ENCODE data around the gene KLHL5.
"Not testable (repeated sequence)": the region's sequence is repeated elsewhere in the genome, so short reads cannot be mapped to it uniquely, and the experiment has no call there.

The KLHL5 gene

DNA sequence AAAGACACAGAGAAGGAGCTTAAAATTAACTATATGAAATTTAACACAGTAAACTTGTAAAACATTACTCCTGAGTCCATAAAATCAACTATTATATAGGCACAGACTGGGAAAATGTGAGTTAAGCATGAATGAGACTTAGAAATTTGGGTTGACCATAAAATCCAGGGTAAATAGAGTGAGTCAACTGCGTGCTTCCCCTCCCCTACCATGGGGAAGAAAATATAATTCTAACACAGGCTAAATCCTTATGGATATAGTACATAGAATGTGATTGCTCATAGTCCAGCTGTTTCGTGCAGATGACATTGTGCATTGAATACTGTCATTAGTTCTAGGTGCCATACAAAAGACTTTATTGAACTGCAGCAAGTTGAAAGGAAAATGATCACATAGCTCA lies 42.2 kb downstream of the KLHL5 start:
- DNase-seq = no peak

DNA sequence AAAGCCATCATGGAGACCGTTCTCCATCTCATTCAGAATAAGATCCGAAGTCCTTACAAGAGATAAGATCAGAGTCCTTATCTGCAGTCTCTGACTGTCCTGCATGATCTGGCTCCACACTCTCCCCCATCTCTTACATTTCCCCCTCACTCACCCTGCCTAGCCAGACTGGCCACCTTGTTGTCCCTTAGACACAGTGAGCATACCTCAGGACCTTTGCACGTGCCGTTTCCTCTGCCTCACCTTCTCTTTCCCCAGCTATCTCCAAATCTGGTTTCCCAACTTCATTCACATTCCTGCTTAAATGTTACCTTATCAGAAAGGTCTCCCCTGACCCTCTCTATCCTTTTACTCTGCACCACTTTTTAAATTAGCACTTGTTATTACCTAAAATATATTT lies 44.0 kb downstream of the KLHL5 start:
- DNase-seq = no peak

DNA sequence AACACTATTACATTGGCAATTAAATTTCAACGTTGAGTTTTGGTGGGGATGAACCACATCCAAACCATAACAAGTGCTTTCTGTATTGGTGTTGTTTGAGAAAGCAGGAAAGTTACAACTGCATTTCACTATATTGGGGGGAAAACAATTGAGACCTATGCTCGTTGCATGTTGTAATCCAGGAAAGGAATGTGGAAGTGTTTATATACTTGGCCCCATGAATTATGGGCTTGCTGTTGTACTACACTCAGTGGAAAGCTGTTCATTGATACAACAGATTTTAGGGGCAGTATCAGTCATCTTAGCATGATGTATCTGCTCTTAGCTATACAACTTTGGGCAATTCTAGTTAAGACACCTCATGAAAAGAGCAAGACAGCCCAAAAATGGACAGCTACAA lies 52.4 kb downstream of the KLHL5 start:
- DNase-seq = no peak

DNA sequence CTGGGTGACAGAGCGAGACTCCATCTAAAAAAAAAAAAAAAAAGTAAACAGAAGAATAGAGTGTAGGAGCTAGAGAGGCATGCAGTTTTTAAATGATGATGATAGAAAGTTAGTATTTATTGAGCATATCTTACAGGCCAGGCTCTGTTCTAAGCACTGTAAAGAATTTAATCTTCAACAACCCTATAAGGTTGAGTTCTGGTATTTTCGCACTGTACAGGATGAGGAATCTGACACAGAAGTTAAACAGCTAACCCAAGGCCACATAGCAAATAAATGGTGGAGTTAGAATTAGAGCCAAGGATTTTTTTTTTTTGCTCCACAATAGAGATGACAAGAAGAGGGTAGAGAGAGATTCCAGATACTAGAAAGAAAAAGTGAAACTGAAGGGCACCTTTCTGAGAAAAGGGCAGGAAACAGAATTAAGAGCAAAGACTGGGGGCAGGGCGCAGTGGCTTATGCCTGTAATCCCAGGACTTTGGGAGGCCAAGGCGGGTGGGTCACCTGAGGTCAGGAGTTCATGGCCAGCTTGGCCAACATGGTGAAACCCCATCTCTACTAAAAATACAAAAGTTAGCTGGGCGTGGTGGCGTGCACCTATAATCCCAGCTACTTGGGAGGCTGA lies 56.1 kb downstream of the KLHL5 start:
- no peak for DNase-seq

DNA sequence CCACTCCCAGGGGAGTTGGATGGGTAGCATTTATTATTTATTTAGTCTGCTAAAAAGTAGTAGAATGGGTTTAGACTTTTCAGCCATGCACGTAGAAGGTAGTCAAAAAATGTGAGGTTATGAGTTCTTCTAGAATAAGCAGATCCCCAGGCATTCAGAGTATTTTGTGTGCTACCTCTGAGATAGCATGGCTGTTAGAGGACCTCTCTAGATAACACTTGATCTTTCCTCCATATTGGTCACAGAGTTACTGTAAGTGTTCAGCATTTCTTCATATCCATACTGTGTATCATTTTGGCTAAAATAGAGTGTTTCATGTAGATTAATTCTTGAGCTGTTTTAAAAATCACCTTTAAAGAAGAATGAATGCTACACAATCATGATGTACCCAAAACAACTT lies 58.4 kb downstream of the KLHL5 start:
- DNase-seq = no peak

DNA sequence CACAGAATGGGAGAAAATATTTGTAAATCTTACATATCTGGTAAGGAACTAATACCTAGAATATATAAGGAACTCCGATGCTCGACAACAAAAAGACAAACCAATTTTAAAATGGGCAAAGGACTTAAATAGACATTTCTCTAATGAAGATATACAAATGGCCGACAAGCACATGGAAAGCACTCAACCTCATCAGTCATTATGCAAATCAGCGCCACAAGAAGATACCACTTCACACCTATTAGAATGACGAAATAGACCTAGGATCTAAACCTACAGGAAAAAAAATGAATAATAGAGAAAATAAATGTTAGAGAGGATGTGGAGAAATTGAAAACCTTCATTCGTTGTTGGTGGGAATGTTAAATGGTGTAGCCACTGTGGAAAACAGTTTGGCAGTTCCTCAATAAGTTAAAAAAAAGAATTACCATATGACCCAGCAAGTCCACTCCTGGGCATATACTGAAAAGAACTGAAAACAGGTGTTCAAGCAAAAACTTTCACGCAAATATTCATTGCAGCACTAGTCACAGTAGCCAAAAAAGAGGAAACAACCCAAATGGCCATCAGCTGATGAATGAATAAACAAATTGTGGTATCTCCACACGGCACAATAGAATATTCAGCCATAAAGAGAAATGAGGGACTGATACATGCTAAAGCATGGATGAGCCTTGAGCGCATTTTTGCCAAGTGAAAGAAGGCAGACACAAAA lies 63.0 kb downstream of the KLHL5 start:
- DNase-seq = no peak

DNA sequence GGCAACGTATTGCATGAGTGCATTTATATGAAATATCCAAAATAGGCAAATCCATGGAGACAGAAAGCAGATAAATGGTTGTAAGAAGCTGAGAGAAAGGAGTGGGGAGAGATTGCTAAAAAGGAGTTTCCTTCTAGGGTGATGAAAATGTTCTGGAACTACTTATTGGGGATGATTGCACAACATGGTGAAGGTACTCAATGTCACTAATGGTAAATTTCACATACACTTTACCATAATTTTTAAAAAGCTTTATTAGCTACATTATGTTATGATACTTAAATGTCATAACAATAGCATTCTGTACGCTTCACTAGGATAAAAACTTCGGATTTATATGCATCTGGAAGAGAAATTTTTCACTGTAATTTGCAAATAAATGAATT lies 63.6 kb downstream of the KLHL5 start:
- DNase-seq = no peak

DNA sequence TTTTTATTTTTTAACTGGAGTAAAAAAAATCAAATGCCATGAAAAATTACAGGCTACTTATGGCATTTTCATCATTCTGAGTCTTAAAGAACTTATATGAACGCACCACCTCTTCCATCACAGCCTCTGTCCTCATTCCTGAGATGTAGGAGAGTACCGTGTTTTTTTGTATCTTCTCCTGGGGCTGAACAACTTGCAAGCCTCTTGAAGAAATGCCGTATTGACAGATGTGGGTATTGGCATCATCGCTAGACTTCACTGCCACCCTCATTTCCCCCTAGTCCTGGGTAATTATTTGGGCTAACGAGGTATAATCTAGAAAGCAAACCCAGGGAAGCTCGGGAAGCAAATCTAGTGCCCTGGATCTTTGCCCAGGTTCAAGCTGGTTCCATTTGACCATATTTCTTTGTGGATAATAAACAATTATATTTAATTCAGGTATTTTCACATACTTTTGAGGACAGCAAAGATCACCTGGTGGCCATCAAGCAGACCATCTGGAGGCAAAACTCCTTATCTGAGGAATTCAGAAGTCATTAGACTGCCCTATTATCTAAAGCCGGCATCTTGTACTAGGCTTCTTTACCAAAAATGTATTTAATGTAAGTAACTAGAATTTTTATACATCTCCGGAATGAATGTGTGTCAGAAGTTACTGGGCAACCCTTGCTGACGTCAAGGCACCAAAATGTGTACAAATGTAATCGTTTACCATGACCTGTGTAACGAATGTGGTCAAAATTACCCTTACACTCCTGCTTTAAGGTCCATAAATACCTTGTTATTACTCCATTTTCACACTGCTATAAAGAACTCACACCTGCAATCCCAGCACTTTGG lies 64.4 kb downstream of the KLHL5 start:
- no peak for DNase-seq

DNA sequence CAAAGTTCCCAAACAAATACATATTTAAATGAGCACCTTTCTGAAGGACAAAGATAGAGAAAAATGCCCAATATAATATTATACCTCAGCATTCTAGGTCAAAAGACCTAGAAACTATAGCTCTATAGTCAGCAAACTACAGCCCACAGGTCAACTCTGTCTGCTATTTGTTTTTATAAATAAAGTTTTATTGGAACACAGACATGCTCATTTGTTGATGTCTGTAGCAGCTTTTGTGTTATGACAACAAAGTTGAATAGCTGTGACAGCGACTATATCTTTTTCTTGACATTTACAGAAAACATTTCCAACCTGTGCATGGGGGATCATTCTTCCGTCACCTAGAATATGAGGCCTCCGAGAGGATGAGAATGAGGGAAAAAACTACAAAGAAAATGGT lies 71.6 kb downstream of the KLHL5 start:
- no peak for DNase-seq

DNA sequence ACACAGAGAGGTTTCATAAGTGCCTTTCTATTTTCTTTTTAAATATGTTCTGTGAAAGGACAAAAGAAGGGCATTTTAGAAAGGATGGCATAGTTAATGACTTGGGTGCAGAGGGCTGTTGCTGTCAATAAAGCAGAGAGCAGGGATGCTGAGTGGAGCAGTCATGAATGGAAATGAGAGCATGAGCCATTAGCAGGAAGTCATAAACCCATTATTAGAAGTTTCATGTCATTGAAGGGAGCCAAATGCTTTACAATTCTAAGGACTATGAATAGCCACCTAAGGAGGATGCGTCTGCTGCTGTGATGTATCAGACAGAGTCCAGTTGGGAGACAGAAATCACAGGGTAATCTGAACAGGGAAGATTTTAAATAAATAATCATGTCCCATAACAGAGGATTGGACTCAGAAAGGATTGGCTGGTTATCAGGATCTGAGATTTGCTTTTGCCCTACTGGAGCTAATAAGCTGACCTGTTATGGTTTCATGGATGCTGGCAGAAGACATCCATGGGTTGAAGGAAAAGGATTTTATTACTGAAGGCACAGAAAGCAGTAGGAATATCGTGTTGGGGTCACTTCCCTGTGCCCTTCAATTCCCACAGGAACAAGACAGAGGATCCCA lies 72.8 kb downstream of the KLHL5 start:
- no peak for DNase-seq

DNA sequence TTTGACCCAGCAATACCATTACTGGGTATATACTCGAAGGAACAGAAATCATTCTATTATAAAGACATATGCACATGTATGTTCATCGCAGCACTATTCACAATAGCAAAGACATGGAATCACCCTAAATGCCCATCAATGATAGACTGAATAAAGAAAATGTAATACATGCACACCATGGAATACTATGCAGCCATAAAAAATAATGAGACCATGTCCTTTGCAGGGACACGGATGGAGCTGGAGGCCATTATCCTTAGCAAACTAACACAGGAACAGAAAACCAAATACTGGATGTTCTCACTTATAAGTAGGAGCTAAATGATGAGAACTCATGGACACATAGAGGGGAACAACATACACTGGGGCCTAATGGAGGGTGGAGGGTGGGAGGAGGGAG lies 76.2 kb downstream of the KLHL5 start:
- DNase-seq = not testable (repeated sequence)

DNA sequence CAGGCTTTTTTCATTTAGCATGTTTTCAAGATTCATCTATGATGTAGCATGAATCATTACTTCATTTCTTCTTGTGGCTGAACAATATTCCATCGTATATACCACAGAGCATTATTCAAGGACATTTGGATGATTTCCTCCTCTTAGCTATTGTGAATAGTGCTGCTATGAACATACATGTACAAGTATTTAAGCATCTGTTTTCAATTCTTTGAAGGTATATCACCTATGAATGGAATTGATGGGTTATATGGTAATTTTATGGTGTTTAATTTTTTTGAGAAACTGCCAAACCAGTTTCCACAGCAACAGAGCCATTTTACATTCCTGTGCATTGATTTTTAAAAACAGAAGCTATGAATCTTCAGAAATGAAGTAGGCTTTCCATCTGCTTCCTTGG lies 84.2 kb downstream of the KLHL5 start:
- no peak for DNase-seq

DNA sequence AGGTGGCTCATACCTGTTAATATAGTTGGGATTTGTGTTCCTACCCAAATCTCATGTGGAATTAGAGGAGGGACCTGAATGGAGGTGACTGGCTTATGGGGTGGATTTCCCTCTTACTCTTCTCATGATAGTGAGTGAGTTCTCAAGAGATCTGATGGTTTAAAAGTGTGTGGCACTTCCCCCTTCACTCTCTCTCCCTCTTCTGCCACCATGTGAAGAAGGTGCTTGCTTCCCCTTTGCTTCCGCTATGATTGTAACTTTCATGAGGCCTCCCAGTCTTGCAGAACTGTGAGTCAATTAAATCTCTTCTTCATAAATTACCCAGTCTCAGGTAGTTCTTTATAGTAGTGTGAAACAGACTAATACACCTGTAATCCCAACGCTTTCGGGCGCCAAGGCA lies 92.0 kb downstream of the KLHL5 start:
- DNase-seq = no peak

DNA sequence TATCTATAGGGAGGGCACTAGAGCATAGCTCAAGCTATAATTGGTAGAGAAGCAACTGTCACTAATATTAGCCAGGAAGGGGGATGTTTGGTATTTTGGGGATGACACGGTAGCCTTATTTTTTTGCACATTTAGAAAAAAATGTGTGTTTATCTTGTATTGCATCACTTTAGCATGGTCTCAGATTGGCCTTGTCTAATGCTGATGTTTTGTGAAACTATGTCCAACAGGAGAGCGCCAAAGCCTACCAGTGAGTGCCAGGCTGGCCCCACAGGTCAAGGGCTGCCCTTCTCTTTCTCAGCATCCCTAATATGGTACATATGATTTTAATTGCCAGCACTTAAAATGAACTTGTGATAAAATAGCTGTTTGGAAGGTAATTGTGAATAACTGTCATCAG lies 95.5 kb downstream of the KLHL5 start:
- DNase-seq = no peak

DNA sequence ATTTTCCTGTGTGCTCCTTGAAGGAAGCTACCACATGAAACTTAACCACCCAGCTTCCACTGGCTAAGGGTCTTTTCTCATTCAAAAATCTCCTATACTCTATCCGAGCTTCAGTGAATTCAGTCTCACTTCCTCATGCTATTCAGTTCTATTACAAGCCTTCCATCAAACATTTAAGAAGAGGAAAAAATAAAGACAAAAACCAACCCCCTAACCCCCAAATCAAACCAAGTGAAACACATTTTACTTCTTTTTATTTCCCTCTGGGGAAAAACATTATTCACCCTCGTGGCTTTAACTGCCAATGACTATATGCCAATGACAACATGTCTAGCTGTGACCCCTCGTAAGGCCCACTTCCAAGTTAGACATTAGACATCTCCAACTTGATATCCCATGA lies 104.1 kb downstream of the KLHL5 start:
- no peak for DNase-seq

DNA sequence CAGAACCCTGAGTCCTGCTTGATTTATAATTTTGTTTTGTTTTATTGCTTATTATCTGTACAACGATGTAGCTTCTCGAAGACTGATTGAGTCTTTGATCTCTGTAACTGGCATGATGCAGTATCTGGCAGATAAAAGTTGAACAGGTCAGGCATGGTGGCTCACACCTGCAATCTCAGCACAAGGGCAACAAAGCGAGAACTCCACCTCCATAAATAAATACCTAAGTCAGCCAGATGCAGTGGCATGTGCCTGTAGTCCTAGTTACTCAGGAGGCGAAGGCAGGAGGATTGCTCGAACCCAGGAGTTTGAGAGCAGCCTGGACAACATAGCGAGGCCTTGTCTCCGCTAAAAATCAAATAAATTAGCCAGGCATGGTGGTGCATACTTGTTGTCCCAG lies 104.6 kb downstream of the KLHL5 start:
- no peak for DNase-seq

DNA sequence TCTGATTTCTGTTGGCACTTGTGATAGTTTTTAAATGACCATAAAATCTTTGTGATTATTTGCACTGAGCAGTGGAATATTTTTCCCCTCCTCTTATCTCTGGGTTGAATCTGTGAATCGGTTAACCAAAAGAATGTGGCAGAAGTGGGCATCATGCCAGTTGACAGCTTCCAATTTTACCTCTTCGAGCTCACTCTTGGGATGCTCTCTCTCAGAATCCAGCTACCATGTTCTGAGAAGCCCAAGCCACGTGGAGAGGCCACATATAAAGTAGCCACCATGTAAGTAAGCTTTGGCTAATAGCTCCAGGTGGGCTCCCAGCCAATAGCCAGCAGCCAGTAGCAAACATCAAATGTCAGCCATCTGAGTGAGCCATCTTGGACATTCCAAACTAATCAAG lies 107.4 kb downstream of the KLHL5 start:
- no peak for DNase-seq

DNA sequence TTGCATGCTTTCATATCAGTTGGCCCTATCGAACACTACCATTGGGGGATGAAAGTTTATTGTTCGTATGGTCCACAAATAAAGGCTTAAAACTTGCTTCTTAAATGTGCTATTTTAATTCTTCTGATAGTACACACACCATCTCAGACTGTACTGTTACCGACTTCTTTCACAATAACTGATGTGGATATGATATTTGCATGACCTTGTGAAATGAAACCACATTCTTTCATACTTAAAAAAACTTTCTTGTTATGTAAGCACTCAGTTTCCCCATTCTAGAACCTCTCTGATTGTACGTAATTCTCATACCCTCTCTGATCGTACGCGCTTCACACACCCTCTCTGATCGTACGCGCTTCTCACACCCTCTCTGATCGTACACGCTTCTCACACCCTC lies 108.3 kb downstream of the KLHL5 start:
- no peak for DNase-seq
